DND-41 (cell line): ENCODE data around the gene PDZRN3.

Source experiments
- EZH2 ChIP-seq: IDR thresholded peaks from 3 replicates; pipeline ENCODE4 v1.6.1; 2012; ENCODE audit warnings: borderline replicate concordance, low read depth, mild to moderate bottlenecking, moderate library complexity, low read length, inconsistent platforms; ENCODE audit not compliant: severe bottlenecking
- TF ChIP-seq, protein P1 (sequence below): IDR thresholded peaks from 2 replicates; pipeline ENCODE4 v1.5.1; 2012; ENCODE audit warnings: borderline replicate concordance, low read length, moderate library complexity, mild to moderate bottlenecking; ENCODE audit not compliant: poor library complexity, severe bottlenecking; ENCODE audit errors: extremely low read depth

DNA sequence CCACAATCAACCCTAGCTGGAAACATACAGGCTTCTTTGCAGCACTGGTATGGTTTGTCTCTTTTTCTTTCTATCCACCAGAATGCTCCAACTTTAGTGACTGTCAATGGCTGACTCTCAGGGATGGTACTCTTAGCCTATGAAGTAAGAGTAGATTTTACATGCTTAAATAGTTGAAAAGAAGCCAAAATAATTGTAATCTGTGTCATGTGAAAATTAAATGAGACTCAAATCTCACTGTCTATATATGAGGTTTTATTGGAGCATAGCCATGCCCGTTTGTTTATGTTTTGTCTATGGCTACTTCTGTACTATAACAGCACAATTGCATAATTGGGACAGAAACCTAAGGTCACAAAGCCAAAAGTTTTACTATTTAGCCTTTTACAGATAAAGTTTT is 29.1 kb upstream of the PDZRN3 start:
- TF ChIP-seq, protein P1, sequence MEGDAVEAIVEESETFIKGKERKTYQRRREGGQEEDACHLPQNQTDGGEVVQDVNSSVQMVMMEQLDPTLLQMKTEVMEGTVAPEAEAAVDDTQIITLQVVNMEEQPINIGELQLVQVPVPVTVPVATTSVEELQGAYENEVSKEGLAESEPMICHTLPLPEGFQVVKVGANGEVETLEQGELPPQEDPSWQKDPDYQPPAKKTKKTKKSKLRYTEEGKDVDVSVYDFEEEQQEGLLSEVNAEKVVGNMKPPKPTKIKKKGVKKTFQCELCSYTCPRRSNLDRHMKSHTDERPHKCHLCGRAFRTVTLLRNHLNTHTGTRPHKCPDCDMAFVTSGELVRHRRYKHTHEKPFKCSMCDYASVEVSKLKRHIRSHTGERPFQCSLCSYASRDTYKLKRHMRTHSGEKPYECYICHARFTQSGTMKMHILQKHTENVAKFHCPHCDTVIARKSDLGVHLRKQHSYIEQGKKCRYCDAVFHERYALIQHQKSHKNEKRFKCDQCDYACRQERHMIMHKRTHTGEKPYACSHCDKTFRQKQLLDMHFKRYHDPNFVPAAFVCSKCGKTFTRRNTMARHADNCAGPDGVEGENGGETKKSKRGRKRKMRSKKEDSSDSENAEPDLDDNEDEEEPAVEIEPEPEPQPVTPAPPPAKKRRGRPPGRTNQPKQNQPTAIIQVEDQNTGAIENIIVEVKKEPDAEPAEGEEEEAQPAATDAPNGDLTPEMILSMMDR: no peak
- no peak for TF ChIP-seq EZH2
